ENCODE measurements around the gene PHACTR2. TPM values are rescaled to one million over a fixed set of nuclear protein-coding genes. Genes with fewer than 3 reads are reported as not detected.
A peak's percentile ranks its signal among the peaks of the same experiment; 100 is the strongest.

The PHACTR2 gene
- total and polyA plus RNA-seq, 8 donors, result 3.0 to 126 (median 33.9) TPM

- TF ChIP-seq POLR2AphosphoS5 (IDR thresholded peaks at IDR 0.05), result no peak
- no peak for TF ChIP-seq POLR2A (IDR thresholded peaks at IDR 0.05)
- no peak for TF ChIP-seq EP300 (IDR thresholded peaks at IDR 0.05)
- no peak for TF ChIP-seq CTCF (IDR thresholded peaks at IDR 0.05)
- peak in 1 of 2 donors; percentile 61 for DNase-seq
- no peaks in the 10 kb centered on the region for H3K27me3 ChIP-seq
- intact Hi-C loops (cut with DNase I; ENCODE audit: low total_unique reads), result no loop called here
- no peaks in the 10 kb centered on the region for H3K36me3 ChIP-seq
- no peaks in the 10 kb centered on the region for H3K9me3 ChIP-seq
- H3K27ac ChIP-seq, result peak overlapping the region; percentile 62 to 98 (median 78)
- H3K4me3 ChIP-seq, result no peak overlapping the region
- 66 to 74% (median 66%) methylated on average over 3 of the region's 3 CpGs for WGBS, 5 donors
- H3K4me1 ChIP-seq, result peaks cover 24 to 62% (median 38%) of the 10 kb centered on the region in 4 donors
These were observed 3.0 kb upstream of the PHACTR2 start for GRCh38 chr6:143674483-143675381.

- H3K4me3 ChIP-seq, result no peak overlapping the region
- H3K36me3 ChIP-seq, result no peaks in the 10 kb centered on the region
- DNase-seq, result no peak
- intact Hi-C loops (cut with DNase I; ENCODE audit: low total_unique reads), result no loop called here
- H3K4me1 ChIP-seq, result peaks cover 24 to 68% (median 40%) of the 10 kb centered on the region in 4 donors
- no peak for TF ChIP-seq EP300 (IDR thresholded peaks at IDR 0.05)
- TF ChIP-seq POLR2A (IDR thresholded peaks at IDR 0.05), result no peak
- no peak for TF ChIP-seq CTCF (IDR thresholded peaks at IDR 0.05)
- TF ChIP-seq POLR2AphosphoS5 (IDR thresholded peaks at IDR 0.05), result no peak
- no peaks in the 10 kb centered on the region for H3K9me3 ChIP-seq
- peak overlapping the region; percentile 62 to 98 (median 78) for H3K27ac ChIP-seq
- H3K27me3 ChIP-seq, result no peaks in the 10 kb centered on the region
These were observed 2.3 kb upstream of the PHACTR2 start for GRCh38 chr6:143675382-143675900.

GRCh38 chr6:143675946-143676345 lies 1.8 kb upstream of the PHACTR2 start:
- Histone ChIP-seq H3K36me3 (no peaks in the 10 kb centered on the region), H3K27me3 (no peaks in the 10 kb centered on the region), H3K4me1 (peaks cover 24 to 73% (median 42%) of the 10 kb centered on the region in 4 donors), H3K4me3 (no peak overlapping the region), H3K9me3 (no peaks in the 10 kb centered on the region), H3K27ac (peak overlapping the region in 4 of 5 donors; percentile 62 to 98 (median 85))
- no peak for DNase-seq
- TF ChIP-seq POLR2AphosphoS5 (IDR thresholded peaks at IDR 0.05) (no peak), EP300 (IDR thresholded peaks at IDR 0.05) (no peak), POLR2A (IDR thresholded peaks at IDR 0.05) (no peak), CTCF (IDR thresholded peaks at IDR 0.05) (no peak)
- intact Hi-C loops (cut with DNase I; ENCODE audit: low total_unique reads), result no loop called here
- WGBS, 5 donors, result 18 to 53% (median 39%) methylated on average over 1 of the region's 1 CpG

- Histone ChIP-seq H3K27me3 (no peaks in the 10 kb centered on the region), H3K36me3 (no peaks in the 10 kb centered on the region), H3K4me3 (no peak overlapping the region), H3K27ac (peak overlapping the region in 4 of 5 donors; percentile 62 to 98 (median 85)), H3K4me1 (peaks cover 24 to 76% (median 44%) of the 10 kb centered on the region in 4 donors), H3K9me3 (no peaks in the 10 kb centered on the region)
- TF ChIP-seq CTCF (IDR thresholded peaks at IDR 0.05), result no peak
- no peak for TF ChIP-seq POLR2AphosphoS5 (IDR thresholded peaks at IDR 0.05)
- TF ChIP-seq POLR2A (IDR thresholded peaks at IDR 0.05), result no peak
- TF ChIP-seq EP300 (IDR thresholded peaks at IDR 0.05), result no peak
- 68 to 86% (median 78%) methylated on average over 4 of the region's 4 CpGs for WGBS, 5 donors
- no peak for DNase-seq
- intact Hi-C loops (cut with DNase I; ENCODE audit: low total_unique reads), result no loop called here
These were observed 1.2 kb upstream of the PHACTR2 start for GRCh38 chr6:143676437-143677045.
